Activated T-helper 17 cell treated with anti-CD3 and anti-CD28 coated beads, Interleukin-2, amount 50 U/mL, for 72 hours (primary cell): Measurements from ENCODE around the gene SFXN3. TPM values are rescaled to one million over a fixed set of nuclear protein-coding genes. Genes with fewer than 3 reads are reported as not detected.

Experiments used
- ATAC-seq: fragments of 150-1000 bp; cut with Tn5 transposase; replicated peaks from 2 replicates; pipeline ENCODE4 v1.10.0; 2021; ENCODE audit warnings: mild to moderate bottlenecking, moderate library complexity
- H3K27ac Mint-ChIP-seq: one replicate; pipeline ENCODE4 v1.8.0; 2022; ENCODE audit warnings: mixed read lengths
- H3K27me3 Mint-ChIP-seq: one replicate; pipeline ENCODE4 v1.8.0; 2022; ENCODE audit warnings: mixed read lengths
- H3K36me3 Mint-ChIP-seq: one replicate; pipeline ENCODE4 v1.8.0; 2022; ENCODE audit warnings: low read depth, mild to moderate bottlenecking, mixed read lengths
- H3K4me1 Mint-ChIP-seq: one replicate; pipeline ENCODE4 v1.8.0; 2022; ENCODE audit warnings: mixed read lengths
- H3K4me3 Mint-ChIP-seq: one replicate; pipeline ENCODE4 v1.8.0; 2022; ENCODE audit warnings: mild to moderate bottlenecking, mixed read lengths
- H3K9me3 Mint-ChIP-seq: one replicate; pipeline ENCODE4 v1.8.0; 2022; ENCODE audit warnings: mixed read lengths
- total RNA-seq, 2 donors: library from RNA; stranded (reverse); gene quantifications; one replicate each; pipeline ENCODE4 v1.2.3, GENCODE V29; 2022

Gene SFXN3
- total RNA-seq, 2 donors from 2014 or later = 45.9 to 150 TPM

GRCh38 chr10:101018118-101018599 is 12.9 kb upstream of the SFXN3 start:
- H3K9me3 Mint-ChIP-seq = no peaks in the 10 kb centered on the region
- no peaks in the 10 kb centered on the region for H3K36me3 Mint-ChIP-seq
- ATAC-seq = no peak
- H3K4me1 Mint-ChIP-seq = peaks cover 14% of the 10 kb centered on the region
- peaks cover 33% of the 10 kb centered on the region for H3K27me3 Mint-ChIP-seq
- no peak overlapping the region for H3K27ac Mint-ChIP-seq
- no peak overlapping the region for H3K4me3 Mint-ChIP-seq

DNA sequence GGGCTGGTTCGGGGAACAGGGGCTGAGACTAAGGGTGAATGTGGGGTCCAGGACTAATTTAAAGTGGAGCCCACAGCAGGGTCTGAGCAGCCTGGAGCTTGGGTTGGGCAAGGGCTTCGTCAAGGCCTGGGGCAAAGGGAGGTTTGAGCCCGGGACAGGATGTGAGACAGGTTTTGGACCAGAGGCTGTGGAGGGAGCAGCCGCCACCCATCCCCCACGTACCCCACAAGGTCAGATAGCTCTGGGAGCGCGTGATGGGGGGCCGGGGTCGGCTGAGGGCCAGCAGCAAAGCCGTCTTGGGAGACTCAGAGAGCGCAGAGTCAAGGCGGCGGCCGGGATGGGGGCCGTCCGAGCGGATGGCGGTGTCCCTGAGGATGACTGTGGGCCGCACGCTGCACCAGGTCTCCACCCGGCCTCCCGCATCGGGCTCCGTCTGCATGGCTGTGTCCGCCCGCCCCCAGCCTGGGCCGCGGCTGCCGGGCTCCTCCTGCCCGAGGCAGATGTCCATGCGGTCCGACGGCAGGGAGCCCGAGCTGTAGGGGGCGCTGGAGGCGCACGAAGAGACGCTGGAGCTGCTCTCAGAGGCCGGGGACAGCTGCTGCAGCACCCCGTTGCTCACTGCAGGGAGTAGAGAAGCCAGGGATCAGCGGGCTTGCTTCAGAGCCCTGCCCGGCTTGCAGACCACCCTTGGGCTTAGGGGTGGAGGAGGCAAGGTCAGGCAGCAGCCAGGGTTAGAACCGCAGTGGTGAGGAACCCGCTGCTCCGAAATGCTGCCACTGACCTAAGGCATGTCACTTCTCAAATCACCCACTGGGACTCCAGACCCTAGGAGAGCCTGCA is 12.2 kb upstream of the SFXN3 start:
- Mint-ChIP-seq H3K4me3 (no peak overlapping the region), H3K27me3 (peaks cover 33% of the 10 kb centered on the region)
- peak; percentile 85 for ATAC-seq

GRCh38 chr10:101019440-101019703 is 11.7 kb upstream of the SFXN3 start:
- no peak for ATAC-seq
- Mint-ChIP-seq H3K36me3 (no peaks in the 10 kb centered on the region), H3K4me3 (no peak overlapping the region)

More for the DNA sequence above, 12.2 kb upstream of the SFXN3 start:
- Mint-ChIP-seq H3K4me1 (peaks cover 10% of the 10 kb centered on the region), H3K36me3 (no peaks in the 10 kb centered on the region), H3K9me3 (no peaks in the 10 kb centered on the region), H3K27ac (no peak overlapping the region)

GRCh38 chr10:101020427-101021075 is 10.5 kb upstream of the SFXN3 start:
- H3K9me3 Mint-ChIP-seq = no peaks in the 10 kb centered on the region
- no peak for ATAC-seq
- H3K4me3 Mint-ChIP-seq = no peak overlapping the region
- H3K4me1 Mint-ChIP-seq = no peaks in the 10 kb centered on the region
- no peaks in the 10 kb centered on the region for H3K36me3 Mint-ChIP-seq
- H3K27me3 Mint-ChIP-seq = peaks cover 30% of the 10 kb centered on the region
- H3K27ac Mint-ChIP-seq = no peak overlapping the region

More at GRCh38 chr10:101019440-101019703, 11.7 kb upstream of the SFXN3 start:
- no peaks in the 10 kb centered on the region for H3K9me3 Mint-ChIP-seq
- no peak overlapping the region for H3K27ac Mint-ChIP-seq
- H3K4me1 Mint-ChIP-seq = peaks cover 6% of the 10 kb centered on the region
- H3K27me3 Mint-ChIP-seq = peaks cover 33% of the 10 kb centered on the region

DNA sequence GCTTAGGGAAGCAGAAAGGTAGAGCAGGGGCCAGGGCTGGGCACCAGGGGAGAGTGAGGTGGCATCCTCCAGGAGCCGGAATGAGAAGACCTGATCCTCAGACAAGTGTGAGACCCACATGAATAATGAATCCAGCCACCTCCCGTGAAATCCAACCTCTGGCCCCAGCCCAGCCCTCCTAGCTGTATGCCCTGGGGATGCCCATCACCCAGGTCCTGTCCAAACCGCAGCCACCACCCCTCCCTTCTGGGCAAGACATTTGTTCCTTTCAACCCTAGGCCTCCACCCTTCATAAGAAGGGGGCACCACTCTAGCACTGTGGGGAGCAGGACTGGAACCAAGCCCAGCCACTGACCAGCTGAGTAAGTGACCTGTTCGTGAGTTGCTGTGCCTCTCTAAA is 9.8 kb upstream of the SFXN3 start:
- H3K27me3 Mint-ChIP-seq = peaks cover 26% of the 10 kb centered on the region
- H3K4me3 Mint-ChIP-seq = no peak overlapping the region
- H3K27ac Mint-ChIP-seq = no peak overlapping the region
- H3K9me3 Mint-ChIP-seq = no peaks in the 10 kb centered on the region
- no peaks in the 10 kb centered on the region for H3K4me1 Mint-ChIP-seq
- no peak for ATAC-seq
- H3K36me3 Mint-ChIP-seq = no peaks in the 10 kb centered on the region

DNA sequence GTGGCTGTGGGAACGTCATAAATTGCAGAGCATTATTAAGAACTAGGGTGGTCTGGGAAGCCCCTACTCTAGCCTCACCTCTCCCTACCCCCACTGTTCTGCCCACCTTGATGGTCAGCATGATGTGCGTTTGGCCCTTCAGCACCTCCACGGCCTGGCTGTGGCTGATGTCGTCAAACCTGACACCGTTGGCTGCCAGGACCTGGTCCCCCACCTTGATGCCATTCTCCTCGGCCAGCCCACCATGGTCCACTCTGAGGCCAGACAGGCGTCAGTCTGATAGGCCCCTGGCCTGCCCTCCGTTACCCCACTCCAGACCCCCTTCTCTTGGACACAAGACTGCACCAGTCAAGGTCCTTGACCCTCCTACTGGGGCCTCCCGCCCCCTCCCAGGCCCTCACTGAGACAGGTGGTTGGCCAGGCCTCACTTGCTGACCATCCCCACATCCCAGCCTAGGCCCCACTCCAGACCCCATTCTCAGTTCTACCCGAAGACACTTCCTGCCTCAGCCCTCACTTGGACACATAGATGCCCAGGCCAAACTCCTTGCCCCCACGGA is 9.3 kb upstream of the SFXN3 start:
- peaks cover 22% of the 10 kb centered on the region for H3K27me3 Mint-ChIP-seq
- H3K9me3 Mint-ChIP-seq = no peaks in the 10 kb centered on the region
- ATAC-seq = no peak
- H3K27ac Mint-ChIP-seq = peak overlapping the region; percentile 73
- no peak overlapping the region for H3K4me3 Mint-ChIP-seq
- H3K36me3 Mint-ChIP-seq = no peaks in the 10 kb centered on the region
- no peaks in the 10 kb centered on the region for H3K4me1 Mint-ChIP-seq

DNA sequence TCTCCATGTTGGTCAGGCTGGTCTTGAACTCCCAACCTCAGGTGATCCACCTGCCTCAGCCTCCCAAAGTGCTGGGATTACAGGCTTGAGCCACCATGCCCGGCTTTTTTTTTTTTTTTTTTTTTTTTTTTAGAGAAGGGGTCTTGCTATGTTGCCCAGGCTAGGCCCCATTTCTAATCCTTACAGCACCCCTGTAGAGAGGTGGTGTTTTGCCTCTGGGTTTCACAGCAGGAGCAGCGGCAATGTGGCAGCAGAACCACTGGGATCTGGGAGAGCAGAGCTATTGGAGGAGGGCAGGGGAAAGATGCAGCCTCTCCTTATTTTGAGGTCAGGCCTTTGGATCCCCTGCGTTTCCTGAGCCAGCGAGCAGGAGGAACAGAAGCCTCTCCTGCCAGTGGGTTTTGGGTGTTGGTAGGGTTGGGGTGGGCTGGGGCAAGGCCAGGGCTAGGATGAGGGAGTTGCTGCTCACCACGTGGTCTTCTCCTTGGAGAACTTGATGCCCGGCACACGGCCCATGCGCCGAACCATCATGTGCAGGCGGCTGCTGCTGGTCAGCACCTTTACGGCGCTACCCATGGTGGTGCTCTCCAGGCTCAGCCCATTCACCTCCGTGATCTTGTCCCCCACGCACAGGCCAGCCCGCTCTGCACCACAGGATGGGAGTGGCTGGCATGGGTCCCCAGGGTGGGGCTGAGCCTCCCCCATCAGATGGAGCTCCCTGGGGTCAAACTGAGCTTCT is 7.9 kb upstream of the SFXN3 start:
- Mint-ChIP-seq H3K36me3 (no peaks in the 10 kb centered on the region), H3K9me3 (no peaks in the 10 kb centered on the region), H3K27me3 (peaks cover 13% of the 10 kb centered on the region), H3K4me3 (no peak overlapping the region), H3K27ac (no peak overlapping the region), H3K4me1 (no peaks in the 10 kb centered on the region)
- ATAC-seq = no peak

GRCh38 chr10:101027106-101027720 is 3.8 kb upstream of the SFXN3 start:
- Mint-ChIP-seq H3K36me3 (peaks cover 10% of the 10 kb centered on the region), H3K4me3 (no peak overlapping the region), H3K4me1 (no peaks in the 10 kb centered on the region), H3K9me3 (no peaks in the 10 kb centered on the region), H3K27ac (no peak overlapping the region), H3K27me3 (no peaks in the 10 kb centered on the region)
- no peak for ATAC-seq

- H3K4me1 Mint-ChIP-seq = peaks cover 12% of the 10 kb centered on the region
- peaks cover 23% of the 10 kb centered on the region for H3K36me3 Mint-ChIP-seq
- no peak overlapping the region for H3K4me3 Mint-ChIP-seq
- H3K9me3 Mint-ChIP-seq = no peaks in the 10 kb centered on the region
- H3K27ac Mint-ChIP-seq = no peak overlapping the region
- no peak for ATAC-seq
- no peaks in the 10 kb centered on the region for H3K27me3 Mint-ChIP-seq
These were observed 2.3 kb upstream of the SFXN3 start for GRCh38 chr10:101028446-101029337.

GRCh38 chr10:101029520-101030295 is 1.3 kb upstream of the SFXN3 start:
- H3K9me3 Mint-ChIP-seq = no peaks in the 10 kb centered on the region
- no peak for ATAC-seq
- H3K27ac Mint-ChIP-seq = no peak overlapping the region
- peaks cover 30% of the 10 kb centered on the region for H3K36me3 Mint-ChIP-seq
- peaks cover 13% of the 10 kb centered on the region for H3K4me1 Mint-ChIP-seq
- no peaks in the 10 kb centered on the region for H3K27me3 Mint-ChIP-seq
- H3K4me3 Mint-ChIP-seq = no peak overlapping the region

DNA sequence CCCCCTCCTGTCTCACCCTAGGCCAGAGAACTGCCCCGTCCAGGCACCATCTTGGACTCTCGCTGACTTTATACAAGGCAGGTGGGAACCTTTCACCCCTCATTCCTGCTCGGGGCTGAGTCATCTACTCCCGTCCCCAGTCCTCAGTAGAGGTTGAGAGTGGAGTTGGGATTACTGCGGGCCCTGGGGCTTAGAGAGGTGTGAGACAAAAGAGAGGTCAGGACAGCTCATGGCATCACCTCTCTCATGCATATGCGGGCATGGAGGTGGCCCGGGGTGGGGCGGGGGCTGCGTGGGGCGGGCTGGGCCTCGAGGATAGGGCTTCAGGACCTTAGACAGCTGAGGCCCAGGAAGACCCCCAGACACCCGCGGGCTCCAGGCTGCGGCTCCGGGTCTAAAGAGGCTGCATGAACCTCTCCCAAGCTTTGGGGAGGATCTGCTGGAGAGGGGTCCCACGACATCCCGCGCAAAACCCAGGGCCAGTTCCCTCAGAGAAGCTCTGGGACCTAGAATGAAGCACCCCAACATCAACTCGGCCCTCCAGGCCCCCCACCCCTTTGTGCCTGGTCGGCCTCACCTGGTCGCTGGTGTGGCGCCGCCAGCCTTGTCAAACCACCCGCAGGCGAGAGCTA is 422 bp upstream of the SFXN3 start:
- H3K4me3 Mint-ChIP-seq = peak overlapping the region; percentile 94
- H3K27me3 Mint-ChIP-seq = no peaks in the 10 kb centered on the region
- peaks cover 13% of the 10 kb centered on the region for H3K4me1 Mint-ChIP-seq
- no peak for ATAC-seq
- H3K27ac Mint-ChIP-seq = peak overlapping the region; percentile 94
- peaks cover 39% of the 10 kb centered on the region for H3K36me3 Mint-ChIP-seq
- no peaks in the 10 kb centered on the region for H3K9me3 Mint-ChIP-seq

GRCh38 chr10:101031796-101032636 is 982 bp downstream of the SFXN3 start:
- H3K4me3 Mint-ChIP-seq = peak overlapping the region; percentile 94
- peak; percentile 57 for ATAC-seq
- peak overlapping the region; percentile 94 for H3K27ac Mint-ChIP-seq
- H3K27me3 Mint-ChIP-seq = no peaks in the 10 kb centered on the region
- no peaks in the 10 kb centered on the region for H3K9me3 Mint-ChIP-seq
- H3K4me1 Mint-ChIP-seq = peaks cover 13% of the 10 kb centered on the region
- peaks cover 53% of the 10 kb centered on the region for H3K36me3 Mint-ChIP-seq
